ENCODE data around the gene LARP1B.
"Not testable (repeated sequence)": the region's sequence is repeated elsewhere in the genome, so short reads cannot be mapped to it uniquely, and the experiment has no call there.

The LARP1B gene

DNA sequence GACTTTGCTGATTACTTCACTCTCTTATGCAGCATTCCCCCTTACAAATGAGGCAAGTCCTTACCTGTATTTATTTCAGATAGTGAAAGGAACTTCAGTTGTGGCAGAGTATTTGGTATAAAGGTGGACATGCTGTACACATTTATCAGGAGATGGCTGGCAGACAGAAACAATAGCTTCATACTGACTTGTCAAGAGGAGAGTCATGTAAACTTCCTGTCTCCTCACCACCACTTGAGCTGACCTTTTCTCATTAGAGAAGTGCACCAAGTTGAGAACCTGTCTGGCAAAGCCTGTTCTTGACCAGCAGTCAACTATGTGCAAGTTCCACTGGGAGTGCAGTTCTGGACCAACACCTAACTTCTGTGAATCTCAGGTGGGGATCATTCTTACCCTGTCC is 80.8 kb downstream of the LARP1B start:
- DNase-seq: no peak

- DNase-seq: no peak
These were observed 84.6 kb downstream of the LARP1B start for GRCh38 chr4:128145727-128146126.

DNA sequence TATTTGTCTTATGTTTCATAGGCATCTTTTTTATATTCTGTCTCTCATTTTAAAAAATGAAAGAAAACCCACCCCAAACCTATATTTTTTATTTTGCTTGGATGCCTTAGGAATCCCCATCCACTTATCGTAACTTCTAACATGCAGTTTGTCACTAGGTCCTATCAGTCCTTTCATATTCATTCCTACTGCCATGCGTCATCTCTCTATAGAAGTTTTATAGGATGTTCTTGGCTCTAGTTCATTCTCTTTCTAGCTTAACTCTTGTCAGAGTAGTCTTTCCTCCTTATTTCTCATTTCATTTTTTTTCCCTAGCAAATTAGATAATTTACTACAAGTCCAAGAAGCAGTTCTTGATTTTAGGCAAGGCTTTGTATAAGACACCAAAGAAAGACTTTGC is 92.7 kb downstream of the LARP1B start:
- no peak for DNase-seq

GRCh38 chr4:128155231-128155855 is 94.2 kb downstream of the LARP1B start:
- DNase-seq: no peak

DNA sequence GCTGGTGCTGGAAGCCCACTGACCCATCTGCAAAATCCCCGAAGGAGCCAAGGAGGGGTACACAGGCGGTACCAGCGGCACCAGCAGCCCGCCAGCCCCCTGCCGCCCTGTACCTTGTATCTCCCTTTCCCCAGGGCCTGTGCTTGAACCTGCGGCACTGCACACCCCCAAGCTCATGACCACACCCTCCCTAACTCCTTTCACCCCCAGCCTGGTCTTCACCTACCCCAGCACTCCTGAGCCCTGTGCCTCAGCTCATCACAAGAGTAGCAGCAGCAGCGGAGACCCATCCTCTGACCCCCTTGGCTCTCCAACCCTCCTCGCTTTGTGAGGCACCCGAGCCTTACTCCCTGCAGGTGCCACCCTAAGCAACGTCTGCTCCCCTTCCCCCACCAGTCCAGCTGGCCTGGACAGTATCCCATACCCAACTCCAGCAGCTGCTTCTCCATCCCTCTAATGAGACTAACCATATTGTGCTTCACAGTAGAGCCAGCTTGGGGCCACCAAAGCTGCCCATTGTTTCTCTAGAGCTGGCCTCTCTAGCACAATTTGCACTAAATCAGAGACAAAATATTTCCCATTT is 94.9 kb downstream of the LARP1B start:
- no peak for DNase-seq

DNA sequence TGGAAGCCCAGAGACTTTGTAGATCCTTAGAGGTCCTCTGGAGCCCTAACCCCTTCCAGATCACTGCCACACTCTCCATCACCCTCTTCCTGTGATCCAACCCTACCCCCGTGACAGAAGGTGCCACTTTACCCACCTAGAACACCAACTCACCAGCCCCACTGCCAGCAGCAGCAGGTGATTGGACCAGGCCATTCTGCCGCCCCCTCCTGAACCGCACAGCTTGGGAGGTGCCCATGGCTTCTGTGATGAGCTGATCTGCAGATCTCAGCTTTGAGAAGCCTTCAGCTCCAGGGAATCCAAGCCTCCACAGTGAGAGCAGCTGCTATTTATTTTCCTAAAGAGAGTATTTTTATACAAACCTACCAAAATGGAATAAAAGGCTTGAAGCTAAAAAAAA is 95.4 kb downstream of the LARP1B start:
- DNase-seq: not testable (repeated sequence)

- no peak for DNase-seq
These were observed 97.8 kb downstream of the LARP1B start for GRCh38 chr4:128158894-128159293.

DNA sequence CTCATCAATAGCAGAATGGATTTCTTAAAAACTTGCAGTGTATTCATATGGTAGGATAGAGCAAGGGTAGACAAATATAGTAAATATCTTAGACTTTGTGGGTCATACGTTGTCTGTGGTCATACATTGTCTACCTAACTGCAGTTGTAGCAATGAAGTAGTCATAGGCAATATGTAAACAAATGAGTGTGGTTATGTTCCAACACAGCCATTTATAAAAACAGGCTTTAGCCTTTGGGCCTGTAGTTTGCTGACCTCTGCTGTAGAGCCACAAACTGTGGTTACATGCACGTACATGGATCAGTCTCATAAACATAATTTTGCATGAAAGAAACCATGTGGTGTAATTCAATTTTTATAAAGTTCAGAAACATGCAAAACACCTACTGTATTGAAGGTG is 98.9 kb downstream of the LARP1B start:
- DNase-seq: no peak

DNA sequence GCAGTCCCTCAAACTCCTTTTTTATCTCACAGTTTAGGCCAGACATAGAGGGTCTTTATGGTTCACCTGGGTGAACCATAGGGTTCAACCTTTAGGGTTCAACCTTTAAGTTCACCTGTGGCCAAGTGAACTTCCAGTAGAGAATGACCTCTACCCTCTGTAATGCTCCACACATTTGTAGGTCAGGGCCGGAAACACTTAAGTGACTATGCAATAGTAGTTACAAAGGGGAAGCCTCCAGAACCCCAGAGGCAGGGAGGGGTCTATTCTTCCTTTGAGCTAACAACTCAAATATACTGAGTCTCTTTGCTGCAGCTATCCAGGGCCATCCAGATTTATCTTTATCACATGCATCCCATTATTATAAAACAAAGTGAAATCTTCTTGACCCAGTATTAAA is 100.0 kb downstream of the LARP1B start:
- no peak for DNase-seq

- DNase-seq: no peak
These were observed 101.3 kb downstream of the LARP1B start for GRCh38 chr4:128162434-128162833.

GRCh38 chr4:128163177-128164117 is 102.3 kb downstream of the LARP1B start:
- no peak for DNase-seq

- no peak for DNase-seq
These were observed 105.9 kb downstream of the LARP1B start for GRCh38 chr4:128166982-128167381.

DNA sequence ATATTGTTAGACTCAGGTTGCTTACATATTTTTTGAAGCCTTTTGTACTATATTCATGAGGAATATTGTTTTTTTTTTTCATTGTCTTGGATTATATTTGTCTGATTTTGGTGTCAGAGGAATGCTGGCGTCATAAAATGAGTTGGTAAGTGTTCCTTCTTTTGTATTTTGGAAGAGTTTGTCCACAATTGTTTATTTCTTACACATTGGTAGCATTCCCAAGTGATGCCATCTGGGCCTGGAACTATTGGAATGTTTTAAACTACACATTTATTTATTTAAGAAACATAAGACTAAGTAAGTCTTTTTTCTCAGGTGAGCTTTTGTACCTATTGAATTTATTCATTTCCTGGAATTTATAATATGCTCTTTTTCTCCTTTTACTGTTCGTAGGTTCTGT is 107.6 kb downstream of the LARP1B start:
- no peak for DNase-seq

GRCh38 chr4:128169245-128169644 is 108.1 kb downstream of the LARP1B start:
- DNase-seq: no peak

DNA sequence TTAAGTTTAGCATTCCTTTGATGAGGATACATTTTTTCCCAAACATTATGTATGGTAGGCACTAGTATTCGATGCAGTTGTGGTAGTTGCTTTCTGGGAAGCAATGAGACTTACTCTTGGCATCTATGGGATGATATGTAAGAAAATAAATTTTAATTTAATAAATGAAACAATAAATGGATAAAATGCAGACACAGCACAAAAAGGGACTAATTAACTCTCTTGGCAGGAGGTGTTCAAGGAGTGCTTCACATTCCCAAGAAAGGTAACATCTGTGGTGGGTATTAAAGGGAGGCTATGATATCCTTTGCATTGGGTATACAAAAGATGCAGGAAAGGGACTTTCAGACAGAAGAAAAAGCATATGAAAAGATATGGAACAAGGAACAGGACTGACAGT is 115.5 kb downstream of the LARP1B start:
- no peak for DNase-seq

- DNase-seq: no peak
These were observed 116.4 kb downstream of the LARP1B start for GRCh38 chr4:128177498-128177897.

DNA sequence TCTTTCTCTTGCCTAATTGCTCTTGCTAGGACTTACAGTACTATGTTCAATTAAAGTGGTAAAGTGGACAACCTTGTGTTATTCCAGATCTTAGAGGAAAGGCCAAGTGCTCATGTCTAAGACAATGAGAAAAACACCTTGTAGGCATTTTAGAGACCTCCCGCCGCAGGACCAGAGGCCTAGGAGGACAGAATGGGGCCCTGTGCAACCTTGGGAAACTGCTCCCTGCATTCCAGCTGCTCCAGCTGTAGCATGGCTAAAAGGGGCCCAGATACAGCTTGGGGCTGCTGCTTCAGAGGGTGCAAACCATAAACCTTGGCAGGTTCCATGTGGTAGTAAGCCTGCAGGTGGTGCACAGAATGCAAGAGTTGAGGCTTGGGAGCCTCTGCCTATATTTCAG is 125.5 kb downstream of the LARP1B start:
- DNase-seq: no peak

DNA sequence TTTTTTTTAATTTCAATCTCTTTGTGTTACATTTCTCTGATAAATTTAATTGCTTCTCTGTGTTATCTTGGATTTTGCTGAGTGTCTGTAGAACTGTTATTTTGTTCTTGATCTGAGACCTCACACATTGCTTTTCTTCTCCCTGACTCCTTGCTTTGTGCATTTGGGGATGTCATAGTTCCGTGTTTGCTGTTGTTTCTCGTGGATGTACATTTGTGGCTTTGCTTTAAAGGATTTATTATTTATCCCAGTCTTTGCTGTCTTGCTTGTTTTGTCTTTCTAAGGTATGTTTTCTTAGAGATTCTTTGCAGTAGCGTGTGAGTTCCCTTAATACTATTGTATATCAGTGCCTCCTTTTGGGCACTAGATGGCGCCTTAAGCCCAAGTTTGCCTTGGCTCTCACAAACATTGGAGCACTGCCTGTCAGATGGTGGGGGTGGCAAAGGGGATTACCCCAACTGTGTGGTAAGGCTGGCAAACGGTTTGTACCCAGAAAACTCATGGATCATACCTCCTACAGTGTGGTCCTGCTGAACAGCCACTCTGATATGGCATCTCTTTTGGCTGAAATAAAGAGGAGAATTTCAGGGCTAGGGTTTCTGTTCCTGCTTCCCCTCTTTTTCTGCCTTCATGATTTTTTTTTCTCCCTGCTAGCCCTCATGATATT is 130.1 kb downstream of the LARP1B start:
- DNase-seq: peak; percentile 84 to 88

DNA sequence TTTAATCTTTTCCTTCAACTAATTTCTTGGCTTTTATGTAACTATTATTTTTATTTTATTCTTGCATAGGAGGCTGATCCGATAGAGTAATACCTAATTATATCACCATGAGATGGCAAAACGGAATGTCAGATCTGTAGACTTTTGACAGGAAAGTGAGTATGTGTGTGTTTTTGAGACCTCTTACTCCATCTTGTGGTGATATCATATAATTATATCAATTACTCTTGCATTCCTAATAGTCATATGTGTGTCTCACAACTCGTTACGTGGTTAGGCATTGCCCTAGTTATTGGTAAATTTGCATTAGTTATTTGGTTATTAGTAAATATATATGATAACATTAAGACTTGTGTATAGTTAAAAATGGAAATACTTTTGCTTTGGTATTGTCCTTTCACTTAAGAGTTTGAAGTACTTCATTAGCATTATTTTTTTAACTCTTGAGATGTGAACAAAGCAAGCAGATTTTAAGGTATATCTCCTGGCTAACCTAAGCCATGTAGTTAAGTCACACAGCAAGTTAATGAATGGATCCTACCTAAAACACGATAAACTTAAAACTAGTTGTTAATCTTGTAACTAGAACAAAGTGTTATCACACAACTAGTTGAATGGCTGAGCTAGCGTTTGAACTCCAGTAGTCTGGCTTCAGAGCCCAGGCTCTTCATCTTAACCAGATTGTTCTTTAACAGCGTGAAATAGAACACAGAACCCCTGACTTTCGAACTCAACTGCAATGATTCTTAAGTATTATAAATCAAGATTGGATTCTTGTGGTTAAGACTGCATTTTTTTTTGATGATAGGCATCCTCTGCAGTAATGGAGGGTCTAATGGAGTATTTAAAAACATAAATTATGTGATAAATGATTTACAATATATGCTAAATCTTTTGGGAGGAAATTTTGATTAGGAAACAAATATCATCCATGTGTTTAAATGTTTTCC is 159.4 kb downstream of the LARP1B start:
- peak; percentile 18 to 26 for DNase-seq

- DNase-seq: no peak
These were observed 160.5 kb downstream of the LARP1B start for GRCh38 chr4:128221586-128221985.

GRCh38 chr4:128225148-128225547 is 164.0 kb downstream of the LARP1B start:
- DNase-seq: no peak

DNA sequence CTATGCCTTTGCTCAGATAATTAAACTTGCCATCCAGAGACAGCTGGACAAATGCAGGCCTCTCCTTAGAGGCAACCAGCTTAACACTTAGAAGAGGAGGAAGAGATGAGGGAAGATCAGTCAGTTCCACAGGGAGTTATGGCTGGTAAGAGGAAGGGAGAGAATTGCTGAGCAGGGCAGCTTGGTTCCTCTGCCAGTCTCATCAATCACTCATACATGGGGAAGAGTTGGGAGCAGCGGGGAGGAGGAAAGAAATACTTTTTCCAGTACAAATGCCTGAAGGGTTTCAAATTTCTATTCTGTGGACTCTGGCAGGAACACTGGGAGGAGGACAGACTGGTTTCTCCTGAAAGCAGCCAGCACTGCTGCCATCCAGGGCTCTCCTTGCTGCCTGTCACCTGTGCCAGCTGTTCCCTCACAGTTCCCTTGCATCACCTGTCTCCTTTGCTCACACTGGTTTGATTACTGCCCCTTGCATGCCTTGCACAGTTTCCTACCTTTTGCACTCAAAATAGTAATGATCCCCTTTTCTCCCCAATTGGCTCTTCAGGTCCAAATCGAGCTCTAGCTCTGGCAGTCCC is 167.0 kb downstream of the LARP1B start:
- DNase-seq: no peak
